Measurements from ENCODE around the gene DOK6.

GRCh38 chr18:69559604-69560003 is 158.9 kb downstream of the DOK6 start:
- TF ChIP-seq SMC3 (IDR thresholded peaks at IDR 0.05; ENCODE audit: low read length) (no peak), DPF2 (CRISPR knock-in tag; IDR thresholded peaks at IDR 0.05; ENCODE audit: borderline replicate concordance, low read depth) (no peak), ETV6 (CRISPR knock-in tag; conservative IDR thresholded peaks at IDR 0.05) (no peak), ZNF292 (CRISPR knock-in tag; IDR thresholded peaks at IDR 0.05; ENCODE audit: borderline replicate concordance, low read depth) (no peak), CTCF (CRISPR knock-in tag; IDR thresholded peaks at IDR 0.05) (no peak), ZBTB2 (CRISPR knock-in tag; IDR thresholded peaks at IDR 0.05; ENCODE audit: low read depth) (no peak)
